ENCODE data around the gene SYT1.

The SYT1 gene

GRCh38 chr12:79223210-79223609 is 358.6 kb downstream of the SYT1 start:
- no peak for DNase-seq (ENCODE audit: low read depth)

- no peak for DNase-seq (ENCODE audit: low read depth)
These were observed 359.2 kb downstream of the SYT1 start for GRCh38 chr12:79223761-79224160.

- no peak for DNase-seq (ENCODE audit: low read depth)
These were observed 362.5 kb downstream of the SYT1 start for GRCh38 chr12:79227091-79227490.

GRCh38 chr12:79227646-79228045 is 363.1 kb downstream of the SYT1 start:
- DNase-seq (ENCODE audit: low read depth): no peak

GRCh38 chr12:79233341-79233781 is 368.8 kb downstream of the SYT1 start:
- DNase-seq (ENCODE audit: low read depth): no peak

GRCh38 chr12:79236920-79237319 is 372.3 kb downstream of the SYT1 start:
- no peak for DNase-seq (ENCODE audit: low read depth)

GRCh38 chr12:79238246-79238645 is 373.7 kb downstream of the SYT1 start:
- DNase-seq (ENCODE audit: low read depth): no peak

- no peak for DNase-seq (ENCODE audit: low read depth)
These were observed 382.9 kb downstream of the SYT1 start for GRCh38 chr12:79247494-79247893.

GRCh38 chr12:79250186-79250585 is 385.6 kb downstream of the SYT1 start:
- DNase-seq (ENCODE audit: low read depth): no peak

GRCh38 chr12:79250960-79251755 is 386.6 kb downstream of the SYT1 start:
- DNase-seq (ENCODE audit: low read depth): no peak

- no peak for DNase-seq (ENCODE audit: low read depth)
These were observed 387.9 kb downstream of the SYT1 start for GRCh38 chr12:79252358-79253075.

GRCh38 chr12:79255288-79255687 is 390.7 kb downstream of the SYT1 start:
- DNase-seq (ENCODE audit: low read depth): no peak

- DNase-seq (ENCODE audit: low read depth): no peak
These were observed 396.3 kb downstream of the SYT1 start for GRCh38 chr12:79260923-79261322.

GRCh38 chr12:79262938-79263337 is 398.4 kb downstream of the SYT1 start:
- DNase-seq (ENCODE audit: low read depth): no peak

GRCh38 chr12:79266343-79267144 is 402.0 kb downstream of the SYT1 start:
- no peak for DNase-seq (ENCODE audit: low read depth)

GRCh38 chr12:79267580-79267979 is 403.0 kb downstream of the SYT1 start:
- no peak for DNase-seq (ENCODE audit: low read depth)

- DNase-seq (ENCODE audit: low read depth): no peak
These were observed 410.0 kb downstream of the SYT1 start for GRCh38 chr12:79274501-79275064.

- no peak for DNase-seq (ENCODE audit: low read depth)
These were observed 411.1 kb downstream of the SYT1 start for GRCh38 chr12:79275631-79276030.

GRCh38 chr12:79283364-79283763 is 418.8 kb downstream of the SYT1 start:
- no peak for DNase-seq (ENCODE audit: low read depth)

- DNase-seq (ENCODE audit: low read depth): no peak
These were observed 424.3 kb downstream of the SYT1 start for GRCh38 chr12:79288911-79289310.

- no peak for DNase-seq (ENCODE audit: low read depth)
These were observed 427.1 kb downstream of the SYT1 start for GRCh38 chr12:79291711-79292110.

GRCh38 chr12:79294590-79294989 is 430.0 kb downstream of the SYT1 start:
- no peak for DNase-seq (ENCODE audit: low read depth)
